Measurements from ENCODE around the gene CNPY3. TPM values are rescaled to one million over a fixed set of nuclear protein-coding genes. Genes with fewer than 3 reads are reported as not detected.
"Not testable (repeated sequence)": the region's sequence is repeated elsewhere in the genome, so short reads cannot be mapped to it uniquely, and the experiment has no call there.

Gene CNPY3
- polyA plus RNA-seq, 1 donor from 2014 or later, result 26.4 TPM

DNA sequence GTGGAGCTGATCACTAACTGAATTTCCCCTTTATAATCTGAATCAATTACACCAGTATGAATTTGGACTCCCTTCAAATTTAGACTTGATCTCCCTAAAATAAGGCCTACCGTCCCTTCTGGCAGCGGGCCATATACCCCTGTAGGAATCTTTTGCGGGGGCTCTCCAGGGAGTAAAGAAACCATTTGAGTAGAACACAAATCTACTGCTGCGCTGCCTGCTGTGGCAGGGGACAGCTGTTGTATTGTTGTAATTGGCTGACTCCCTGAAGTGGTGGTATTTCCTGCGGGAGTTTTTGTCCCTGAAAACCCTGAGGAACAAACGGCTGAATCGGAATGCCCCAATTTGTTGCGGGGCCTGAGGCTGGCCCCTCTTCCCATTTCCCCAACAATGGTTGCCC lies 29.4 kb upstream of the CNPY3 start (continued):
- no peak for TF ChIP-seq CTCF (IDR thresholded peaks at IDR 0.05; ENCODE audit: poor library complexity, severe bottlenecking)

GRCh38 chr6:42901538-42901957 lies 27.7 kb upstream of the CNPY3 start:
- H3K9me3 ChIP-seq (ENCODE audit: low read length), result no peaks in the 10 kb centered on the region
- peak overlapping the region; percentile 9 for H3K9ac ChIP-seq (ENCODE audit: low read length)
- H3K9me2 ChIP-seq (ENCODE audit: insufficient read depth, low read length), result no peaks in the 10 kb centered on the region
- no peaks in the 10 kb centered on the region for H3F3A ChIP-seq (ENCODE audit: insufficient read depth, low read length, poor library complexity, severe bottlenecking)
- H3K27ac ChIP-seq (ENCODE audit: low read length), result no peak overlapping the region
- no peaks in the 10 kb centered on the region for H3K36me3 ChIP-seq (ENCODE audit: insufficient read depth, low read length)
- H4K20me1 ChIP-seq (ENCODE audit: insufficient read depth), result no peaks in the 10 kb centered on the region
- peak; percentile 89 for TF ChIP-seq SMC3 (conservative IDR thresholded peaks at IDR 0.05; ENCODE audit: poor library complexity)
- TF ChIP-seq RAD21 (conservative IDR thresholded peaks at IDR 0.05), result peak; percentile 94
- TF ChIP-seq CTCF (IDR thresholded peaks at IDR 0.05; ENCODE audit: poor library complexity, severe bottlenecking), result peak; percentile 96
- TF ChIP-seq EZH2 (IDR thresholded peaks at IDR 0.05; ENCODE audit: borderline replicate concordance, insufficient read depth, low read length, poor library complexity, severe bottlenecking), result no peak
- TF ChIP-seq MXI1 (conservative IDR thresholded peaks at IDR 0.05; ENCODE audit: poor library complexity, severe bottlenecking), result peak; percentile 32
- H3K4me3 ChIP-seq (ENCODE audit: low read length), result peak overlapping the region; percentile 22
- H3K4me2 ChIP-seq (ENCODE audit: low read length), result no peak overlapping the region
- no peaks in the 10 kb centered on the region for H3K79me2 ChIP-seq (replicated peaks; ENCODE audit: insufficient read depth, low read length)
- no peak overlapping the region for H2AFZ ChIP-seq (ENCODE audit: low read depth, low read length)
- no peaks in the 10 kb centered on the region for H3K27me3 ChIP-seq (ENCODE audit: insufficient read depth, low read depth, low read length)

DNA sequence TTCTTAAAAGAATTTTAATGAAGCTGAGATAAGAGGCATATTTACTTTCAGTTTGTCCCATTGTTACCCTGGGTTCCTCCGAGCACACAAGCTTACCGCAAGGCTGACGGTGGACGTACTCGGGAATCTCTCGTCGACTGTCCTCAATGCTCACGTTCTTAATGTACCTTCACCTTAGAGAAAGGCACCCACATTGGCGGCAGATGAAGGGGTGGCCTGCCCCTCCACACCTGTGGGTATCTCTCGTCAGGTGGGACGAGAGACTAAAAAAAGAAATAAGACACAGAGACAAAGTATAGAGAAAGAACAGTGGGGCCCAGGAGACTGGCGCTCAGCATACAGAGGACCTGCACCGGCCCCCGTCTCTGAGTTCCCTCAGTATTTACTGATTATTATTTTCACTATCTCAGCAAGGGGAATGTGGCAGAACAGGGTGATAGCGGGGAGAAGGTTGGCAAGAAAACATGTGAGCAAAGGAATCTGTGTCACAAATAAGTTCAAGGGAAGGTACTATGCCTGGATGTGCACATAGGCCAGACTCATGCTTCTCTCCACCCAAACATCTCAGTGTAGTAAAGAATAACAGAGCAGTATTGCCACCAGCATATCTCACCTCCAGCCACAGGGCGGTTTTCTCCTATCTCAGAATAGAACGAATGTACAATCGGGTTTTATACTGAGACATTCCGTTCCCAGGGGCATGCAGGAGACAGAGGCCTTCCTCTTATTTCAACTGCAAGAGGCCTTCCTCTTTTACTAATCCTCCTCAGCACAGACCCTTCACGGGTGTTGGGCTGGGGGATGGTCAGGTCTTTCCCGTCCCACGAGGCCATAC lies 26.6 kb upstream of the CNPY3 start:
- not testable (repeated sequence) for H3K9ac ChIP-seq (ENCODE audit: low read length); H3K79me2 ChIP-seq (replicated peaks; ENCODE audit: insufficient read depth, low read length); H3K4me2 ChIP-seq (ENCODE audit: low read length); H4K20me1 ChIP-seq (ENCODE audit: insufficient read depth); H2AFZ ChIP-seq (ENCODE audit: low read depth, low read length); H3K27ac ChIP-seq (ENCODE audit: low read length); H3K9me3 ChIP-seq (ENCODE audit: low read length); H3K27me3 ChIP-seq (ENCODE audit: insufficient read depth, low read depth, low read length); H3F3A ChIP-seq (ENCODE audit: insufficient read depth, low read length, poor library complexity, severe bottlenecking); H3K36me3 ChIP-seq (ENCODE audit: insufficient read depth, low read length); H3K4me3 ChIP-seq (ENCODE audit: low read length); H3K9me2 ChIP-seq (ENCODE audit: insufficient read depth, low read length)

GRCh38 chr6:42904467-42904866 lies 24.8 kb upstream of the CNPY3 start:
- Histone ChIP-seq H3K79me2 (replicated peaks; ENCODE audit: insufficient read depth, low read length) (no peaks in the 10 kb centered on the region), H3F3A (ENCODE audit: insufficient read depth, low read length, poor library complexity, severe bottlenecking) (no peaks in the 10 kb centered on the region), H3K27me3 (ENCODE audit: insufficient read depth, low read depth, low read length) (no peaks in the 10 kb centered on the region), H3K9me3 (ENCODE audit: low read length) (no peaks in the 10 kb centered on the region), H3K4me3 (ENCODE audit: low read length) (no peak overlapping the region), H4K20me1 (ENCODE audit: insufficient read depth) (no peaks in the 10 kb centered on the region), H3K36me3 (ENCODE audit: insufficient read depth, low read length) (no peaks in the 10 kb centered on the region), H3K4me2 (ENCODE audit: low read length) (no peak overlapping the region), H3K9me2 (ENCODE audit: insufficient read depth, low read length) (no peaks in the 10 kb centered on the region), H3K9ac (ENCODE audit: low read length) (no peak overlapping the region), H3K27ac (ENCODE audit: low read length) (no peak overlapping the region), H2AFZ (ENCODE audit: low read depth, low read length) (no peak overlapping the region)
- no peak for TF ChIP-seq EP300 (conservative IDR thresholded peaks at IDR 0.05; ENCODE audit: poor library complexity, severe bottlenecking)
- TF ChIP-seq TAF1 (IDR thresholded peaks at IDR 0.05; ENCODE audit: low read depth), result no peak
- no peak for TF ChIP-seq CTCF (IDR thresholded peaks at IDR 0.05; ENCODE audit: poor library complexity, severe bottlenecking)
- no peak for TF ChIP-seq EZH2 (IDR thresholded peaks at IDR 0.05; ENCODE audit: borderline replicate concordance, insufficient read depth, low read length, poor library complexity, severe bottlenecking)
- no peak for TF ChIP-seq MXI1 (conservative IDR thresholded peaks at IDR 0.05; ENCODE audit: poor library complexity, severe bottlenecking)
- no peak for TF ChIP-seq POLR2AphosphoS5 (IDR thresholded peaks at IDR 0.05)
- no peak for TF ChIP-seq RAD21 (conservative IDR thresholded peaks at IDR 0.05)
- TF ChIP-seq, protein P1, sequence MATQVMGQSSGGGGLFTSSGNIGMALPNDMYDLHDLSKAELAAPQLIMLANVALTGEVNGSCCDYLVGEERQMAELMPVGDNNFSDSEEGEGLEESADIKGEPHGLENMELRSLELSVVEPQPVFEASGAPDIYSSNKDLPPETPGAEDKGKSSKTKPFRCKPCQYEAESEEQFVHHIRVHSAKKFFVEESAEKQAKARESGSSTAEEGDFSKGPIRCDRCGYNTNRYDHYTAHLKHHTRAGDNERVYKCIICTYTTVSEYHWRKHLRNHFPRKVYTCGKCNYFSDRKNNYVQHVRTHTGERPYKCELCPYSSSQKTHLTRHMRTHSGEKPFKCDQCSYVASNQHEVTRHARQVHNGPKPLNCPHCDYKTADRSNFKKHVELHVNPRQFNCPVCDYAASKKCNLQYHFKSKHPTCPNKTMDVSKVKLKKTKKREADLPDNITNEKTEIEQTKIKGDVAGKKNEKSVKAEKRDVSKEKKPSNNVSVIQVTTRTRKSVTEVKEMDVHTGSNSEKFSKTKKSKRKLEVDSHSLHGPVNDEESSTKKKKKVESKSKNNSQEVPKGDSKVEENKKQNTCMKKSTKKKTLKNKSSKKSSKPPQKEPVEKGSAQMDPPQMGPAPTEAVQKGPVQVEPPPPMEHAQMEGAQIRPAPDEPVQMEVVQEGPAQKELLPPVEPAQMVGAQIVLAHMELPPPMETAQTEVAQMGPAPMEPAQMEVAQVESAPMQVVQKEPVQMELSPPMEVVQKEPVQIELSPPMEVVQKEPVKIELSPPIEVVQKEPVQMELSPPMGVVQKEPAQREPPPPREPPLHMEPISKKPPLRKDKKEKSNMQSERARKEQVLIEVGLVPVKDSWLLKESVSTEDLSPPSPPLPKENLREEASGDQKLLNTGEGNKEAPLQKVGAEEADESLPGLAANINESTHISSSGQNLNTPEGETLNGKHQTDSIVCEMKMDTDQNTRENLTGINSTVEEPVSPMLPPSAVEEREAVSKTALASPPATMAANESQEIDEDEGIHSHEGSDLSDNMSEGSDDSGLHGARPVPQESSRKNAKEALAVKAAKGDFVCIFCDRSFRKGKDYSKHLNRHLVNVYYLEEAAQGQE (IDR thresholded peaks at IDR 0.05; ENCODE audit: borderline replicate concordance), result no peak
- TF ChIP-seq SMC3 (conservative IDR thresholded peaks at IDR 0.05; ENCODE audit: poor library complexity), result no peak
